Subcutaneous abdominal adipose tissue (tissue), 5 donors: Measurements from ENCODE around the gene FBXL22.

ENCODE experiments used
- H3K27ac ChIP-seq: one replicate; pipeline ENCODE4 v1.7.0; 2013; ENCODE audit warnings: low read depth, mild to moderate bottlenecking, inconsistent platforms, low read length, moderate library complexity
- H3K27me3 ChIP-seq, 5 donors: one replicate each; pipeline ENCODE4 v1.7.0; 2013; ENCODE audit warnings: low read length in 5 of 5, inconsistent platforms in 1 of 5; ENCODE audit not compliant: control insufficient read depth in 5 of 5, insufficient read depth in 4 of 5
- H3K36me3 ChIP-seq, 5 donors: one replicate each; pipeline ENCODE4 v1.7.0; 2013; ENCODE audit warnings: low read length in 5 of 5; ENCODE audit not compliant: control insufficient read depth in 5 of 5, insufficient read depth in 5 of 5
- H3K4me1 ChIP-seq, 5 donors: one replicate each; pipeline ENCODE4 v1.7.0; 2013; ENCODE audit warnings: low read length in 5 of 5, mild to moderate bottlenecking in 3 of 5, moderate library complexity in 1 of 5; ENCODE audit not compliant: control insufficient read depth in 5 of 5, insufficient read depth in 5 of 5
- H3K4me3 ChIP-seq, 5 donors: one replicate each; pipeline ENCODE4 v1.7.0; 2013; ENCODE audit warnings: low read length in 5 of 5, low read depth in 1 of 5
- H3K9ac ChIP-seq, 5 donors: one replicate each; pipeline ENCODE4 v1.7.0; 2013; ENCODE audit warnings: low read length in 5 of 5, mild to moderate bottlenecking in 4 of 5, moderate library complexity in 3 of 5
- H3K9me3 ChIP-seq, 5 donors: one replicate each; pipeline ENCODE4 v1.7.0; 2013; ENCODE audit warnings: low read length in 5 of 5; ENCODE audit not compliant: control insufficient read depth in 5 of 5
- donor health status: healthy.
- donor health status: healthy.
- donor health status: healthy.
- donor health status: healthy.
- donor health status: healthy.

FBXL22 gene

GRCh38 chr15:63564093-63564492 is 33.1 kb upstream of the FBXL22 start:
- Histone ChIP-seq H3K9me3 (no peaks in the 10 kb centered on the region), H3K4me3 (no peak overlapping the region), H3K4me1 (peaks cover 2 to 9% (median 3%) of the 10 kb centered on the region in 5 donors), H3K27ac (no peak overlapping the region), H3K9ac (no peak overlapping the region), H3K27me3 (no peaks in the 10 kb centered on the region), H3K36me3 (peaks cover 28 to 71% (median 39%) of the 10 kb centered on the region in 5 donors)

DNA sequence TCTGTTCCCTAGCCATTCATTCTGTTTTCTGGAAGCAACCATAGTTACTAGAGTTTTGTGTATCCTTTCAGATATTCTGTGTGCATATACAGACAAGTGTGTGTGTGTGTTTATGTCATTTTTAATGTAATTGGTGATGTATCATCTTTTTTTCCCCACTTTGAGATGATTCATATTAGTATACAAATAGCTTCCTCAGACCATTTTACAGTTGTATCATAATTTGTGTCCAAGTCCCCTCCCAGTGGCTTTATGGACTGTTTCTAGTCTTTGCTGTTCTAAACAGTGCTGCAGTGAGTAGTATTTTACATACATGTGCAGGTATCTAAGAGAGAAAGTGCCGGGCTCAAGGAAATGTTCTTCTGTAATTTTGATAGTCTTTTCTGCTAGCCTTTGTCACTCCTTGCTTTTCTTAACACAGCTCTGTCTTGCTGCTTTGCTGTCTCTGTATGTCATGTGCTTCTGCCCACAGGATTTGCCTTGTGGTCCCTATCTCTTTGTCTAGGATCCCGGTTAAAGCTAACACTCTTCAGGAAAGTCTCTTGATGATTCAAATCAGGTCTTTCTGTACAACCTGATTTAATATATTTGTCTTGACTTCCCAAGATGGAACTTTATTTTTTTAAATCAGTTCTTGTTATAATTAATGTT is 31.5 kb upstream of the FBXL22 start:
- Histone ChIP-seq H3K27me3 (no peaks in the 10 kb centered on the region), H3K27ac (peak overlapping the region; percentile 3), H3K4me1 (peaks cover under 1 to 6% (median 2%) of the 10 kb centered on the region in 5 donors), H3K9me3 (no peaks in the 10 kb centered on the region), H3K4me3 (no peak overlapping the region), H3K36me3 (peaks cover 29 to 76% (median 42%) of the 10 kb centered on the region in 5 donors), H3K9ac (no peak overlapping the region)

DNA sequence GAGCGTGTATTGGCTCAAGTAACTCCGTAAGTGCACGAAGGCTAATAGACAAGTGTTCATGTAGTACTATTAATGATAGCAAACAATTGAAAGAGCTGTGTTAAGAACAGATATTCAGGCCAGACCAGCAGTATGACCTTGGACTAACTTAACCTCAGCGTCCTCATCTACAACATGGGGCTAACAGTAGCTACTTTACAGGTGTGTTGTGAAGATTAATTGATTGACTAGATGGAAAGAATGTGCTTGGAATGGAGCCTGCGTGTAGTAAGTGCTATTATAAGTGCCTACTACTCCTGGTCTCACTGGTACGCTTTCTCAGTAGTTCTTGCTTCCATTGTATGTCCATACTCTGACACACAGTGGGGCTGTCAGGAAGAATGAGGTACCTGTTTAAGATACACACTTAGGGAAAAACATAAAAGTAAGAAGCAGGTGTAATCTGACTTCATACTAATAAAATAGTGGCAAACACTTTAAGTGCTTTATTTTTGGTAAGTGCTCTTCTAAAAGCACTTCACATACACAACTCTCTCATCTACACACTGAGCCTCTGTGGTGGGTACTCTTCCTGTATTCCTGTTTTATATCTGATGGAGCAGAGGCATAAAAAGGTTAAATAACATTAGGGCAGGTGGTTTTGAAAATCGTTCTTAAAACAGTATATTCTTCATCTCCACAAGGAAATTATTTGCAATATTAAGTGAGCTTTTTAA is 24.3 kb upstream of the FBXL22 start:
- no peaks in the 10 kb centered on the region for H3K27me3 ChIP-seq
- no peak overlapping the region for H3K27ac ChIP-seq
- H3K9ac ChIP-seq = no peak overlapping the region
- no peaks in the 10 kb centered on the region for H3K9me3 ChIP-seq
- no peaks in the 10 kb centered on the region for H3K4me1 ChIP-seq
- H3K4me3 ChIP-seq = no peak overlapping the region
- H3K36me3 ChIP-seq = peaks cover 29 to 67% (median 55%) of the 10 kb centered on the region in 5 donors

DNA sequence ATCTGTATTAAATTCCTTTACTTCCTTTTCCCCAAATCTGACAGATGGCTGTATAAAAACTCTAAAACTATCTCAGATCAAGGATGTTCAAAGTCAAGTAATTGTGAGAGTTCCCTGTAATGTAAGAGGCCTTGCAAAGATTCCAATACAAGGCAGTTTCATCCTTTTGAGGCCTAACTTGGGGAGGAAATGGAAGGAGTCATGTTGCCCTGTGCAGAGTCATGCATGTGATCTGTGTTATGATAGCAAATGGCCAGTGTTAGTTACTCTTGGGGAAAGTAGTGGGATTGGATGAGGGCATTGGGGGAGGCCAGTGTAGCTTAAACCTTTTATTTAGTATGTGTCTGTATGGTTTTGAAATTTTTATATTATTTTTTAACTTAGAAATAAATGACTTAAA is 23.7 kb upstream of the FBXL22 start:
- no peak overlapping the region for H3K9ac ChIP-seq
- no peaks in the 10 kb centered on the region for H3K27me3 ChIP-seq
- no peaks in the 10 kb centered on the region for H3K9me3 ChIP-seq
- H3K36me3 ChIP-seq = peaks cover 29 to 64% (median 52%) of the 10 kb centered on the region in 5 donors
- H3K4me3 ChIP-seq = no peak overlapping the region
- no peak overlapping the region for H3K27ac ChIP-seq
- H3K4me1 ChIP-seq = no peaks in the 10 kb centered on the region

DNA sequence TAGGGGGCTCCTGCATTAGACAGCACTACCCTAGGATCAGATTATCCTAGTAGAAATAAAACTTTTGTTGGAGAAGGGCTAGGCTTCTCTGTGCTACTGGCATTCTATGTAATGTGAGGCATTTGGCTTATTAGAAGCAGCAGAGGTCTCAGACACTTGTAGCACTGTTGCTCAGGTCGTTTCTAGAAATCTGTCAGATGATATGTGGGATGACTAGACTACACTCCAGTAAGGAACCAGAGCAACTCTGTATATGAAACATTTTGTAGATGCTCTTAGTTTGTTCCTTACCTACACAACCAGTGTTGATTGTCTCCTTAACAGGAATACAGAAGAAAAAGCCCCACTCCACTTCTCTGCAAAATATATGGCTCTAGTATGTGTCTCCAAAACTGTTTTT is 21.9 kb upstream of the FBXL22 start:
- no peaks in the 10 kb centered on the region for H3K4me1 ChIP-seq
- H3K36me3 ChIP-seq = peaks cover 27 to 62% (median 49%) of the 10 kb centered on the region in 5 donors
- H3K27me3 ChIP-seq = no peaks in the 10 kb centered on the region
- H3K4me3 ChIP-seq = no peak overlapping the region
- H3K27ac ChIP-seq = no peak overlapping the region
- no peak overlapping the region for H3K9ac ChIP-seq
- no peaks in the 10 kb centered on the region for H3K9me3 ChIP-seq

- H3K36me3 ChIP-seq = peaks cover 24 to 52% (median 44%) of the 10 kb centered on the region in 5 donors
- no peaks in the 10 kb centered on the region for H3K4me1 ChIP-seq
- no peaks in the 10 kb centered on the region for H3K9me3 ChIP-seq
- H3K9ac ChIP-seq = no peak overlapping the region
- H3K27ac ChIP-seq = no peak overlapping the region
- no peak overlapping the region for H3K4me3 ChIP-seq
- no peaks in the 10 kb centered on the region for H3K27me3 ChIP-seq
Observed at GRCh38 chr15:63576441-63576840, 20.7 kb upstream of the FBXL22 start.

- no peak overlapping the region for H3K27ac ChIP-seq
- H3K4me3 ChIP-seq = no peak overlapping the region
- no peaks in the 10 kb centered on the region for H3K4me1 ChIP-seq
- peaks cover 0 to 3% (median 0%) of the 10 kb centered on the region in 5 donors for H3K9me3 ChIP-seq
- H3K9ac ChIP-seq = no peak overlapping the region
- H3K36me3 ChIP-seq = peaks cover 10 to 29% (median 25%) of the 10 kb centered on the region in 5 donors
- H3K27me3 ChIP-seq = no peaks in the 10 kb centered on the region
Observed at GRCh38 chr15:63582179-63582578, 15.0 kb upstream of the FBXL22 start.

DNA sequence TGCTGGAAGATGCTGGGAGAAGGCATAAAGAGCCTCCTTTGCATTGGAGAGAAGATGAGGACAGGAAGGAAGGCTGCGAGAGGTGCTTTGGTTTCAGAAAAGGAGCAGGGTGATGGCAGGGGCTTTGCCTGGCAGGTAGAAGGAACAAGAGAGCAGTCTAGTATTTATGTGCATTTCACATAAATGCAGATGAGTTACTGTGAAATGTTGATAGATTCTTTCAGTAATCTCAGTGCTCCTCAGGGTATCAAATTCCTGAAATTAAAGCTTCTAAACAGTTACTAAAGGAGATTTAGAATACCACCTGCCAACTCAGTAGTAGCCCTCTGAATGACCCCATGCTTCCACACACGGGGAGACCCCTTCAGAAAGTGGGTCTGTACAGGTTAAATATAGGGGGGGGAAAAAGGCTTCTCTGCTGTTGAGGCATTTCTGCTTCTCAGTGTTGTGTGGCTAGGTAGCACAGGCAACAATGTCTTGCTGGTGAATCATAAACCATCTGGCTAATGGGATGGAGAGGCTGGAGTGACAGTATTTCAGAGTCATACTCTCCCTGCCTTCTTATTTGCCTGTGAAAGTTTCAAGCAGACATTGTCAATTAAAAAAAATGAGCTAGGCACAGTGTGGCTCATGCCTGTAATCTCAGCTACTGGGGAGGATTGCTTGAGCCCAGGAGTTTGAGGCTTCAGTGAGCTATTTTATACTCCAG is 14.3 kb upstream of the FBXL22 start:
- Histone ChIP-seq H3K27ac (no peak overlapping the region), H3K36me3 (peaks cover 10 to 31% (median 28%) of the 10 kb centered on the region in 5 donors), H3K27me3 (no peaks in the 10 kb centered on the region), H3K9me3 (peaks cover 0 to 3% (median 0%) of the 10 kb centered on the region in 5 donors), H3K4me3 (no peak overlapping the region), H3K9ac (no peak overlapping the region), H3K4me1 (no peaks in the 10 kb centered on the region)

GRCh38 chr15:63586790-63587189 is 10.4 kb upstream of the FBXL22 start:
- H3K27me3 ChIP-seq = no peaks in the 10 kb centered on the region
- H3K4me1 ChIP-seq = no peaks in the 10 kb centered on the region
- H3K36me3 ChIP-seq = peaks cover 42 to 60% (median 51%) of the 10 kb centered on the region in 5 donors
- no peak overlapping the region for H3K9ac ChIP-seq
- no peak overlapping the region for H3K4me3 ChIP-seq
- peaks cover 0 to 3% (median 0%) of the 10 kb centered on the region in 5 donors for H3K9me3 ChIP-seq
- no peak overlapping the region for H3K27ac ChIP-seq

- Histone ChIP-seq H3K27me3 (no peaks in the 10 kb centered on the region), H3K4me1 (no peaks in the 10 kb centered on the region), H3K4me3 (no peak overlapping the region), H3K36me3 (peaks cover 40 to 61% (median 48%) of the 10 kb centered on the region in 5 donors), H3K9me3 (peaks cover 0 to 3% (median 0%) of the 10 kb centered on the region in 5 donors), H3K27ac (no peak overlapping the region), H3K9ac (no peak overlapping the region)
Observed at GRCh38 chr15:63587527-63587926, 9.7 kb upstream of the FBXL22 start.
